HT1080 (cell line): ENCODE measurements around the gene C19orf44. TPM values are rescaled to one million over a fixed set of nuclear protein-coding genes. Genes with fewer than 3 reads are reported as not detected.

Experiments
- small RNA-seq: library from RNA; depleted of rRNA; stranded (forward); fragments of <200 nt; gene quantifications from one replicate; pipeline ENCODE3, GENCODE V24; 2014
- total RNA-seq: library from RNA; depleted of rRNA; stranded (reverse); fragments of >200 nt; shearing (Covaris generic); gene quantifications from 2 replicates; pipeline ENCODE4 v1.2.3, GENCODE V29; 2014; rRNA removed

Gene C19orf44
- total RNA-seq, 1 experiment from 2014 or later: 3.1 TPM

Small RNA genes lying within 50 kb of the gene (small RNA-seq; reads per million reads assigned to genes)
- not detected for gene RN7SL146P

Other genes with a start within 250 kb of the C19orf44 start
- 15.6 and 37.9 TPM in 2 replicates for gene KLF2, start 171.6 kb upstream of the C19orf44 start, total RNA-seq
- gene EPS15L1, start 24.4 kb upstream of the C19orf44 start, total RNA-seq: 8.5 and 8.6 TPM in 2 replicates
- not detected in 2 replicates for gene CALR3, start 227 bp upstream of the C19orf44 start, total RNA-seq
- gene CHERP, start 46.0 kb downstream of the C19orf44 start, total RNA-seq: 6.5 and 9.2 TPM in 2 replicates
- gene SLC35E1, start 76.0 kb downstream of the C19orf44 start, total RNA-seq: 31.0 and 35.9 TPM in 2 replicates
- 13.5 and 14.6 TPM in 2 replicates for gene MED26, start 131.8 kb downstream of the C19orf44 start, total RNA-seq
- 71.3 and 89.7 TPM in 2 replicates for gene SMIM7, start 163.8 kb downstream of the C19orf44 start, total RNA-seq
- 0.26 and 0.94 TPM in 2 replicates for gene TMEM38A, start 164.7 kb downstream of the C19orf44 start, total RNA-seq
- gene NWD1, start 223.5 kb downstream of the C19orf44 start, total RNA-seq: not detected in 2 replicates